Colonic mucosa (tissue), 4 donors: ENCODE results near the gene CISH. TPM values are rescaled to one million over a fixed set of nuclear protein-coding genes. Genes with fewer than 3 reads are reported as not detected.

Source experiments
- DNase-seq: peaks from one replicate; pipeline ENCODE4 v3.0.0-alpha.2; 2020
- H3K27ac ChIP-seq: fragments of 200-600 bp; one replicate; pipeline ENCODE4 v1.8.0; 2021
- H3K27me3 ChIP-seq: fragments of 200-600 bp; one replicate; pipeline ENCODE4 v1.8.0; 2021
- H3K36me3 ChIP-seq: fragments of 200-600 bp; one replicate; pipeline ENCODE4 v1.8.0; 2021
- H3K4me1 ChIP-seq: fragments of 200-600 bp; one replicate; pipeline ENCODE4 v1.8.0; 2021; ENCODE audit warnings: mild to moderate bottlenecking
- H3K4me3 ChIP-seq: fragments of 200-600 bp; one replicate; pipeline ENCODE4 v1.8.0; 2021
- H3K9ac ChIP-seq, 2 donors: one replicate each; pipeline ENCODE4 v1.7.0; 2013; ENCODE audit warnings: control low read depth in 2 of 2, low read depth in 2 of 2, low read length in 2 of 2
- H3K9me3 ChIP-seq: fragments of 200-600 bp; one replicate; pipeline ENCODE4 v1.8.0; 2021
- intact Hi-C: fragments of 100-400 bp; cut with DNase I; formaldehyde crosslinking; loops from one replicate; pipeline ENCODE4 v1.14.1; 2022
- total RNA-seq, 2 donors: library from RNA; stranded (reverse); fragmentation: NEBNext Ultra II Directional in 1 of 2; extraction: Animal tissue kit (Norgen Biotek cat#: 25700) in 1 of 2; gene quantifications; one replicate each; pipeline ENCODE4 v1.2.1, GENCODE V29; 2021
- TF ChIP-seq, protein P1 (sequence below): fragments of 200-600 bp; IDR thresholded peaks from one replicate; pipeline ENCODE4 v1.8.0; 2022; ENCODE audit warnings: antibody characterized with exemption, mild to moderate bottlenecking
- donor health status: healthy.
- donor health status: DM: no; HTN: no; CAD: no.
- donor health status: DM: no; HTN: no; CAD: no.

The CISH gene
- total RNA-seq, 2 donors from 2014 or later: 17.1 to 19.6 TPM

DNA sequence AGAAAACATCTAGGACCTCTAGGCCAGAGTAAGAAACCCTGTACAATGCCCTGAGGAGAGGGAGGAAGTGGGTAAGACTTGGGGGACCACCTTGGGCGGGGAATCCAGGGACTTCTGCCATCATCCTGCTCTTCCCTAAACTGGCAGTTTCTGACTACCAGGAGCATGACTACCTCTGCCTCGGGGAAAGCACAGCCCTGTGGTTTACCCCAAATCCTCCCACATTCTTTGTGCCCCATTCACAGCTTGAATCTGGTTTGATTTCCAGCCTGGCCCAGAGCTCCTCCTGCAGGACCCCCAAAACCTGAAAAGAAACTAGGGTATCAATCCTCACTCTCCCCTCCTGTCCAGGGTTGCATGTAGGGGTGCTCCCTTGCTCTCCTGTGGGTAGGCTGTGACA is 48.7 kb downstream of the CISH start:
- no peak overlapping the region for H3K4me3 ChIP-seq
- DNase-seq: no peak
- no peak overlapping the region for H3K27ac ChIP-seq
- TF ChIP-seq, protein P1, sequence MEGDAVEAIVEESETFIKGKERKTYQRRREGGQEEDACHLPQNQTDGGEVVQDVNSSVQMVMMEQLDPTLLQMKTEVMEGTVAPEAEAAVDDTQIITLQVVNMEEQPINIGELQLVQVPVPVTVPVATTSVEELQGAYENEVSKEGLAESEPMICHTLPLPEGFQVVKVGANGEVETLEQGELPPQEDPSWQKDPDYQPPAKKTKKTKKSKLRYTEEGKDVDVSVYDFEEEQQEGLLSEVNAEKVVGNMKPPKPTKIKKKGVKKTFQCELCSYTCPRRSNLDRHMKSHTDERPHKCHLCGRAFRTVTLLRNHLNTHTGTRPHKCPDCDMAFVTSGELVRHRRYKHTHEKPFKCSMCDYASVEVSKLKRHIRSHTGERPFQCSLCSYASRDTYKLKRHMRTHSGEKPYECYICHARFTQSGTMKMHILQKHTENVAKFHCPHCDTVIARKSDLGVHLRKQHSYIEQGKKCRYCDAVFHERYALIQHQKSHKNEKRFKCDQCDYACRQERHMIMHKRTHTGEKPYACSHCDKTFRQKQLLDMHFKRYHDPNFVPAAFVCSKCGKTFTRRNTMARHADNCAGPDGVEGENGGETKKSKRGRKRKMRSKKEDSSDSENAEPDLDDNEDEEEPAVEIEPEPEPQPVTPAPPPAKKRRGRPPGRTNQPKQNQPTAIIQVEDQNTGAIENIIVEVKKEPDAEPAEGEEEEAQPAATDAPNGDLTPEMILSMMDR: no peak
- H3K4me1 ChIP-seq: no peaks in the 10 kb centered on the region
- no peak overlapping the region for H3K9ac ChIP-seq
- intact Hi-C loops: no loop called here
- H3K9me3 ChIP-seq: no peaks in the 10 kb centered on the region
- H3K36me3 ChIP-seq: no peaks in the 10 kb centered on the region
- H3K27me3 ChIP-seq: no peaks in the 10 kb centered on the region

DNA sequence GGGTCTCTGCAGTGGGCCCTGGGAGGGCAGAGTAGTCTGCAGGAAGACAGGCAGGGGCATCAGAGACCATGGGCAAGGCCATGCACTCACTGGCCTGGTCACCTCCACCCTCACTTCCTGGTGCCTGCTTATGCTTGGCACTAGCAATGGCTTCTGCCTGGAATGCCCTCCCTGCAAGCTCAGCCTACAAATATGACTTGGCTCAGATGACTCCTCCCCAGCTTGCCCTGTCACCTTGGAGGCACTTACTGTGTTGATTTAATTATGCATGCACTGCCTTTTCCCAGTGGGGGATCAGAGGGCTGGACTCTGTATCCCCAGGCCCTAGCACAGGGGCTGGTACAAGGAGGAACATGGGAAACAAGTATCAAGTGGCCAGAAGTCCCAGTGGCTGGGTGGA is 51.9 kb downstream of the CISH start:
- Histone ChIP-seq H3K9ac (no peak overlapping the region), H3K27me3 (no peaks in the 10 kb centered on the region), H3K4me1 (no peaks in the 10 kb centered on the region), H3K27ac (no peak overlapping the region), H3K36me3 (no peaks in the 10 kb centered on the region), H3K4me3 (no peak overlapping the region), H3K9me3 (no peaks in the 10 kb centered on the region)
- TF ChIP-seq, protein P1: no peak
- no peak for DNase-seq
- intact Hi-C loops: no loop called here

DNA sequence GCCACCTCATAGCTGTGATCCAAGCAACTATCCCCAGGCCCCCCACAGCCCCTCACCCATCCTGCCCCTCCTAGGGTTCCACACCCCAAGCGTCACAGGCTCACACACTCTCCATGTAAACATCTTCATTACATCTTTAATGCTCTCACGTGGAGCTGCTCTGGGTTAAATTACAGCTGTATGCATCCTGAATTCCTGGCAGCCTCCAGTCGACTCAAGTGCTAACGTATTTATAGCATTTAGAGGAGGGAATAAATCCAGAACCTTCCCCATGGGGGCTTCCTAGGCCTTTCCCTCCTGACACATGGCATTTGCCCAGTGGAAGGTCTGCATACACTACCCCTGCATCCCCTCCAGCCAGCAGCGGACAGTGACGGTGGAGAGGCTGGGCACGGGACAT is 53.7 kb downstream of the CISH start:
- DNase-seq: no peak
- H3K27ac ChIP-seq: no peak overlapping the region
- TF ChIP-seq, protein P1: no peak

DNA sequence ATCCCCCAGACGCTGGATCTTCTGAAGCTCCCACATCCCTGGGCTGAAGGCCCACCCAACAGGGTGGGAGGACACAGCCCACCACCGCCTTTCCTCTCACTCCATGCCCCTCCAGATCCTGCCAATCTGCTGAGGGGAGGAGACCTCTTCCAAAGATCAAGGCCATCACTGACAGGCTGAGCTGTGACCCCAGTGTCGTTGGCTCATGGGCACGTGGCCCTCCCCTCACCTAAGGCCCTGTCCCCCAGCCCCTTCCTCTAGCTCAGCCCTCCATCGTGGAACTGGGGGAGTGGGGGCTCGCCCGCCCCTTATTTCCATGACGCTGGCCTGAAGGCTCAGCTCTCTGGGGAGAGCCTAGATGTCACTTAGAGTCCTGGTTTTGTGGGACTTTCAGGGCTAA is 54.5 kb downstream of the CISH start:
- no peaks in the 10 kb centered on the region for H3K27me3 ChIP-seq
- H3K9me3 ChIP-seq: no peaks in the 10 kb centered on the region
- no peaks in the 10 kb centered on the region for H3K36me3 ChIP-seq
- H3K27ac ChIP-seq: no peak overlapping the region
- no peaks in the 10 kb centered on the region for H3K4me1 ChIP-seq
- DNase-seq: no peak
- TF ChIP-seq, protein P1: no peak
- no peak overlapping the region for H3K9ac ChIP-seq
- intact Hi-C loops: no loop called here
- no peak overlapping the region for H3K4me3 ChIP-seq

More for the DNA sequence above, 53.7 kb downstream of the CISH start:
- intact Hi-C loops: no loop called here
- H3K9me3 ChIP-seq: no peaks in the 10 kb centered on the region
- no peak overlapping the region for H3K4me3 ChIP-seq
- H3K4me1 ChIP-seq: no peaks in the 10 kb centered on the region
- no peaks in the 10 kb centered on the region for H3K36me3 ChIP-seq
- no peak overlapping the region for H3K9ac ChIP-seq
- H3K27me3 ChIP-seq: no peaks in the 10 kb centered on the region

Other genes starting within 250 kb of the CISH start
- gene CACNA2D2, start 108.1 kb downstream of the CISH start, total RNA-seq: 1 to 10 TPM; 2.4 to 3.3 TPM
- gene C3orf18, start 44.0 kb downstream of the CISH start, total RNA-seq: 1 to 10 TPM; 2.4 to 2.9 TPM
- gene HEMK1, start 42.3 kb downstream of the CISH start, total RNA-seq: 10 to 100 TPM; 23.0 to 28.5 TPM
- gene MAPKAPK3, start 5.4 kb upstream of the CISH start, total RNA-seq: 10 to 100 TPM; 27.3 to 45.1 TPM
- under 1 TPM; 0.02 to 0.32 TPM for gene DOCK3, start 63.2 kb upstream of the CISH start, total RNA-seq